Activated CD8-positive, alpha-beta T cell treated with anti-CD3 and anti-CD28 coated beads for 36 hours (primary cell): ENCODE results near the gene NFE2L2. TPM values are rescaled to one million over a fixed set of nuclear protein-coding genes. Genes with fewer than 3 reads are reported as not detected.
A peak's percentile ranks its signal among the peaks of the same experiment; 100 is the strongest.

Experiments
- ATAC-seq: fragments of 200-7000 bp; cut with Tn5 transposase; one replicate; pipeline ENCODE4 v1.10.0; 2021; ENCODE audit warnings: mild to moderate bottlenecking, moderate library complexity
- CTCF ChIA-PET: fragments of 350-600 bp; sonication (Branson Sonifier 250); formaldehyde crosslinking; loops from one replicate; lab custom pipeline; 2021; ENCODE audit warnings: antibody characterized with exemption; lab: Charles Lee
- POLR2A ChIA-PET: fragments of 350-600 bp; sonication (Branson Sonifier 250); formaldehyde crosslinking; loops from one replicate; lab custom pipeline; 2021; ENCODE audit warnings: antibody characterized with exemption; lab: Charles Lee
- DNase-seq: peaks from one replicate; pipeline ENCODE4 v3.0.0-alpha.2; 2020
- H3K27ac Mint-ChIP-seq: one replicate; pipeline ENCODE4 v1.8.0; 2021; ENCODE audit warnings: mild to moderate bottlenecking, mixed read lengths
- H3K27me3 Mint-ChIP-seq: one replicate; pipeline ENCODE4 v1.8.0; 2021; ENCODE audit warnings: mixed read lengths
- H3K36me3 Mint-ChIP-seq: one replicate; pipeline ENCODE4 v1.8.0; 2021; ENCODE audit warnings: low read depth, mixed read lengths
- H3K4me1 Mint-ChIP-seq: one replicate; pipeline ENCODE4 v1.8.0; 2021; ENCODE audit warnings: low read depth, mixed read lengths
- H3K4me3 Mint-ChIP-seq: one replicate; pipeline ENCODE4 v1.8.0; 2021; ENCODE audit warnings: mild to moderate bottlenecking, moderate library complexity, mixed read lengths
- H3K9me3 Mint-ChIP-seq: one replicate; pipeline ENCODE4 v1.8.0; 2021; ENCODE audit warnings: mixed read lengths
- intact Hi-C: fragments of 100-400 bp; cut with micrococcal nuclease; formaldehyde crosslinking; loops from one replicate; pipeline ENCODE4 v1.10.0; 2022
- total RNA-seq, 2 experiments: library from RNA; stranded (reverse); gene quantifications; one replicate each; pipeline ENCODE4 v1.2.3, GENCODE V29; 2021
- TF ChIP-seq, protein P1 (sequence below): fragments of 200-600 bp; IDR thresholded peaks from one replicate; pipeline ENCODE4 v1.8.0; 2022; ENCODE audit warnings: antibody characterized with exemption, mild to moderate bottlenecking

NFE2L2 gene
- total RNA-seq, 2 experiments from 2014 or later: 57.3 to 57.6 TPM

DNA sequence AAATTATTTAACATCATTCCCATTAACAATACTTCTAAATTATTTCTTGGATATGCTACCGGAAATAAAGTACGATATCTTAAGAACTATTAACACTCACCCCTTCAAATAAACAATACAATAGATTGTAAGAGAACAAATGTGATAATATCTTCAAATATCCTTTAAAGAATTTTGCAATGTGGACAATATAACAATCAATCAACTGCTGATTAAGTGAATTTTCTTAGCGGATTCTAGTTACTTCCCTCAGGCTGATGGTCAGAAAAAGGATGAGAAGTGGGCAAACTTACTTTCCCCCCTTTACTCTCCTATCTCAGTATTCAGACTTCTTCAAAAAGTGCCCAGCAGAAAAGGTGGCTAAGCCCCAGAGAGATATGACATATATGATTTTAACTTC, 10.8 kb downstream of the NFE2L2 start:
- peak overlapping the region; percentile 71 for H3K27ac Mint-ChIP-seq
- DNase-seq: no peak
- peaks cover 6% of the 10 kb centered on the region for H3K9me3 Mint-ChIP-seq
- peaks cover 88% of the 10 kb centered on the region for H3K4me1 Mint-ChIP-seq
- TF ChIP-seq, protein P1, sequence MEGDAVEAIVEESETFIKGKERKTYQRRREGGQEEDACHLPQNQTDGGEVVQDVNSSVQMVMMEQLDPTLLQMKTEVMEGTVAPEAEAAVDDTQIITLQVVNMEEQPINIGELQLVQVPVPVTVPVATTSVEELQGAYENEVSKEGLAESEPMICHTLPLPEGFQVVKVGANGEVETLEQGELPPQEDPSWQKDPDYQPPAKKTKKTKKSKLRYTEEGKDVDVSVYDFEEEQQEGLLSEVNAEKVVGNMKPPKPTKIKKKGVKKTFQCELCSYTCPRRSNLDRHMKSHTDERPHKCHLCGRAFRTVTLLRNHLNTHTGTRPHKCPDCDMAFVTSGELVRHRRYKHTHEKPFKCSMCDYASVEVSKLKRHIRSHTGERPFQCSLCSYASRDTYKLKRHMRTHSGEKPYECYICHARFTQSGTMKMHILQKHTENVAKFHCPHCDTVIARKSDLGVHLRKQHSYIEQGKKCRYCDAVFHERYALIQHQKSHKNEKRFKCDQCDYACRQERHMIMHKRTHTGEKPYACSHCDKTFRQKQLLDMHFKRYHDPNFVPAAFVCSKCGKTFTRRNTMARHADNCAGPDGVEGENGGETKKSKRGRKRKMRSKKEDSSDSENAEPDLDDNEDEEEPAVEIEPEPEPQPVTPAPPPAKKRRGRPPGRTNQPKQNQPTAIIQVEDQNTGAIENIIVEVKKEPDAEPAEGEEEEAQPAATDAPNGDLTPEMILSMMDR: no peak
- POLR2A ChIA-PET: interaction anchor here (1.2 to 7.4 kb wide), 4 partner anchors 12 to 38 kb away, joined by 4 to 103 read pairs (median 4); partner anchors contain the start of gene NFE2L2
- H3K4me3 Mint-ChIP-seq: no peak overlapping the region
- no peak for ATAC-seq
- no peaks in the 10 kb centered on the region for H3K27me3 Mint-ChIP-seq
- H3K36me3 Mint-ChIP-seq: peaks cover 72% of the 10 kb centered on the region
- intact Hi-C loops: no loop called here
- CTCF ChIA-PET: interaction anchor here (1.8 to 4.1 kb wide), 3 partner anchors 10 to 88 kb away, joined by 8 to 41 read pairs (median 15); partner anchors contain the start of gene NFE2L2

DNA sequence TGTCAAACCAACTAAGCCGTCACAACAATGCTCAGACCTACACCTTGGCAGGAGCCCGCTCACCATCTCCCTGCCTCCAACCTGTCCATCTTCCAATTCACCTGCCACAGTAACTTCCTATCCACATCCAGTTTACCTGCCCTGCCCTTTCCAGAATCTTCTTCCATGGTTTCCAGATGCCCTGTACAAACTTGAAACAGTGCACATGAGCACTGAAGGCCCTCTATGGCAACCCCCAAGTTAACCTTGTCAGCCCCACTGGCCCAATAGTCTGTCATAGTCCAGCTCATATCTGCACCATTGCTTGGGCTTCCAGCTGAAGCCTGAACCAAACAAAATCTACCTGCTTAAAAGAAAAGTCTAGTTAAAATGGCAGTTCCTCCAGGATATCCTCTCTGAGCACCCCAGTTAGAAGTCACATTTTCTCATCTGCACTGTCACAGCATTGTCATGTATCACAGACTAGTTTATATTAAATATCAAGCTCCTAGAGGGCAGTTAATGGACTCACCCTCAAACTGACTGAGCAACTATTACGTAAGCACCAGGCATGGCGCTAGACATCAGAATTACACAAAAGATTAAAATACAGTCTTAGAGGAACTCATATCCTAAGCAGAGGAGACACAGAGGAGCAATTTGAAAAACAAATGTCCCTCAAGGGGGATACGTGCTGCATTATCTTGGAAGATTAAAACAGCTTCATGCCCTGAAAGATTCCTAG, 11.6 kb downstream of the NFE2L2 start:
- Mint-ChIP-seq H3K27ac (peak overlapping the region; percentile 87), H3K4me1 (peaks cover 85% of the 10 kb centered on the region), H3K27me3 (no peaks in the 10 kb centered on the region), H3K4me3 (peak overlapping the region; percentile 0), H3K36me3 (peaks cover 65% of the 10 kb centered on the region), H3K9me3 (peaks cover 2% of the 10 kb centered on the region)
- intact Hi-C loops: no loop called here
- POLR2A ChIA-PET: interaction anchor here (0.9 to 7.4 kb wide), 8 partner anchors 8 to 40 kb away, joined by 3 to 103 read pairs (median 4); partner anchors contain the start of genes HNRNPA3 and NFE2L2
- no peak for ATAC-seq
- TF ChIP-seq, protein P1: no peak
- DNase-seq: no peak
- CTCF ChIA-PET: interaction anchor here (1.0 to 4.1 kb wide), 4 partner anchors 11 to 139 kb away, joined by 3 to 41 read pairs (median 4); partner anchors contain the start of gene NFE2L2

DNA sequence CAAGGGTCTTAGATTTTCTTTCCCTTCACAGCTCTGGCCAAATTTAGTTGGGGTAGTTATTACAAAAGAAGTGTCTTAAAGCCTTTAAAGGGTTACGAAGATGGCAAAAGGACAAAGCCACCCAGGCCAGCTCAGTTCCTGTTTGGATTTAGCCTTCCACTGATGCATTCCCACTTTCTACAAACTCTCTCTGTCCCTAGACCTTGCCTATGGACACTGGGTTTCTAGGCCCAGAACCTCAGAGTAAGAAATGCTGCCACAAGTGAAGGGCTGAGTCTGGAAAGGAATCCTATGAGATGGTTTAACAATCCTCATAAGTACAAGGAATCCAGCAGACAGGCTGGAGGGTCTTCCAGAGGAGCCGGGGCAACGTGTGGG, 13.4 kb downstream of the NFE2L2 start:
- DNase-seq: no peak
- no peak for ATAC-seq
- intact Hi-C loops: no loop called here
- TF ChIP-seq, protein P1: no peak
- H3K27ac Mint-ChIP-seq: peak overlapping the region; percentile 87
- peaks cover 80% of the 10 kb centered on the region for H3K4me1 Mint-ChIP-seq
- CTCF ChIA-PET: interaction anchor here (1.0 to 1.2 kb wide), 3 partner anchors 14 to 86 kb away, joined by 3 to 4 read pairs (median 3); partner anchors contain the start of gene NFE2L2
- no peaks in the 10 kb centered on the region for H3K27me3 Mint-ChIP-seq
- POLR2A ChIA-PET: interaction anchor here (0.7 to 7.4 kb wide), 4 partner anchors 10 to 22 kb away, joined by 3 to 103 read pairs (median 8); partner anchors contain the start of gene NFE2L2
- peaks cover 52% of the 10 kb centered on the region for H3K36me3 Mint-ChIP-seq
- no peak overlapping the region for H3K4me3 Mint-ChIP-seq
- no peaks in the 10 kb centered on the region for H3K9me3 Mint-ChIP-seq

DNA sequence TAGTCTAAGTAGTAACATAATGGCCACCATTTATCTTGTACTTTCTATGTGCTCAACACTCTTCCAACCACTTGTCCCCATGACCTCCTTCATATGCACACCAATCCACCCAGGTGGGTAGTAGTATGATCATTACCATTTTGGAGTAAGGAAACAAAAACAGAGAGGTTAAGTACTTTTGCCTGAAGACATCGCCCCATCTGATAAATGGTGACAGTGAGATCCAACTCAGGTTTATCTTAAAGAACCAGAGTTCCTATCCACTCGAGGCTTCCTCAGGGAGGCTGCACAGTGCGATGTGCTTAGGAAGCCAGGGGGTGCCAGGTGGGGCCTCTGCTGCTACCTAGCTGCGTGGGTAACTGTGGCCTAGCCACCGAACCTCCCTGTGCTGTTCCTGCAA, 14.1 kb downstream of the NFE2L2 start:
- DNase-seq (no peak), ATAC-seq (no peak)
- peak overlapping the region; percentile 87 for H3K27ac Mint-ChIP-seq
- intact Hi-C loops: no loop called here
- H3K27me3 Mint-ChIP-seq: no peaks in the 10 kb centered on the region
- POLR2A ChIA-PET: interaction anchor here (0.7 to 7.4 kb wide), 4 partner anchors 12 to 21 kb away, joined by 3 to 103 read pairs (median 3); partner anchors contain the start of gene NFE2L2
- no peak overlapping the region for H3K4me3 Mint-ChIP-seq
- CTCF ChIA-PET: interaction anchor here (0.7 to 1.2 kb wide), 4 partner anchors 13 to 85 kb away, joined by 3 to 4 read pairs (median 3); partner anchors contain the start of gene NFE2L2
- TF ChIP-seq, protein P1: no peak
- H3K4me1 Mint-ChIP-seq: peaks cover 81% of the 10 kb centered on the region
- peaks cover 49% of the 10 kb centered on the region for H3K36me3 Mint-ChIP-seq
- no peaks in the 10 kb centered on the region for H3K9me3 Mint-ChIP-seq
